ENCODE measurements around the gene DEPDC1.

Gene DEPDC1

DNA sequence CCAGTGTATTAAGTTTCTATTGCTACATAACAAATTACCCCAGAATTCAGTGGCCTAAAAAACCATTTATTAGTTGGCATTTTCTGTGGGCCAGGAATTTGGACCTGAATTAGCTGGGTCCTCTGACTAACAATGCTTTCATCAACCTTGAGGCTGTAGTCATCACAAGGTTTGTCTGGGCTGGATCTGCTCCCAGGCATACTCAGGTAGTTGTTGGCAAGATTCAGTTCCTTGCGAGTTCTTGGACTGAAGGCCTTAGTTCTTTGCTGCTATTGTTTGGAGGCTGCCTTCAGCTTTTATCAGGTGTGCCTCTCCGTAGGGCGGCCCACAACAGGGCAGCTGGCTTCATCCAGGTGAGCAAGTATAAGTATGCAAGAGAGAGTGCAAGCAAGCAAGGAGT lies 31.4 kb upstream of the DEPDC1 start:
- Histone ChIP-seq H3K79me1 (ENCODE audit: low read length) (no peaks in the 10 kb centered on the region), H2BK120ac (ENCODE audit: insufficient read depth, low read length, poor library complexity) (no peak overlapping the region), H3K4me3 (ENCODE audit: low read depth, low read length) (no peak overlapping the region), H4K12ac (ENCODE audit: low read depth, low read length) (no peak overlapping the region), H3K4ac (ENCODE audit: low read depth, low read length) (no peak overlapping the region), H4K8ac (ENCODE audit: low read depth, low read length) (no peak overlapping the region), H3K9me3 (ENCODE audit: insufficient read depth, low read depth, low read length) (no peaks in the 10 kb centered on the region), H2BK12ac (ENCODE audit: low read length) (no peak overlapping the region), H3K9ac (ENCODE audit: low read length) (no peak overlapping the region), H3K36me3 (ENCODE audit: control insufficient read depth in 1 of 2, insufficient read depth in 2 of 2, low read length in 2 of 2) (no peaks in the 10 kb centered on the region), H3K27ac (ENCODE audit: low read depth, low read length) (no peak overlapping the region), H2AFZ (ENCODE audit: insufficient read depth, low read length, poor library complexity) (no peak overlapping the region), H3K14ac (ENCODE audit: low read length) (no peak overlapping the region), H3K27me3 (ENCODE audit: insufficient read depth, low read length) (no peaks in the 10 kb centered on the region), H3K18ac (ENCODE audit: low read length) (no peak overlapping the region), H4K91ac (ENCODE audit: low read depth, low read length) (no peak overlapping the region), H3K23ac (ENCODE audit: low read length) (no peak overlapping the region), H3K4me1 (ENCODE audit: control insufficient read depth in 1 of 2, insufficient read depth in 2 of 2, low read length in 2 of 2) (no peaks in the 10 kb centered on the region), H2BK5ac (ENCODE audit: low read depth, low read length, poor library complexity) (no peak overlapping the region), H2AK5ac (ENCODE audit: low read length) (no peak overlapping the region), H3K4me2 (ENCODE audit: low read length) (no peak overlapping the region), H3K79me2 (ENCODE audit: control insufficient read depth, insufficient read depth, low read length, poor library complexity) (no peaks in the 10 kb centered on the region)
- WGBS (ENCODE audit: extremely low coverage, insufficient coverage, insufficient read length) = no CpG with 5 or more reads among the region's 3 CpGs
- DNase-seq = no peak

DNA sequence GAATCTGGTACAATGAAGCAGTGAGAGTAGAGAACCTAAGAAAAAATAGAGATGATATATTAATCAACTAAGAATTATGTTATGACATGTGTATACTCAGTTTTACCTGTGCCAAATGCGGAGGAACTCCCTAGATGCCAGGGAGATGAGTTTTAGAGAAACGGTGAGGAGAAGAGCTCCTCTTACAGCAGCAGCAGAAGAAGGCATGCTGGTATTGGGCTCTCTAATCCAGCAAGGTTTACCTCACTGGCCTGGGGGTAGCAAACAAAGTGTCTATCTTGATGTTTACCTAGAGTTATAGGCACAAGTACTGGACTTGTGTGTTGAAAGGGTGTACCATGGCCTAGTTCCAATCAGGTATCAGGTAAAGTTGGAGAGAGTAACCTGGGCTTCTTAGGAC lies 28.9 kb upstream of the DEPDC1 start:
- Histone ChIP-seq H3K9ac (ENCODE audit: low read length) (no peak overlapping the region), H3K79me2 (ENCODE audit: control insufficient read depth, insufficient read depth, low read length, poor library complexity) (no peaks in the 10 kb centered on the region), H3K27ac (ENCODE audit: low read depth, low read length) (no peak overlapping the region), H4K8ac (ENCODE audit: low read depth, low read length) (no peak overlapping the region), H3K27me3 (ENCODE audit: insufficient read depth, low read length) (no peaks in the 10 kb centered on the region), H2BK12ac (ENCODE audit: low read length) (no peak overlapping the region), H3K4ac (ENCODE audit: low read depth, low read length) (no peak overlapping the region), H3K4me1 (ENCODE audit: control insufficient read depth in 1 of 2, insufficient read depth in 2 of 2, low read length in 2 of 2) (no peaks in the 10 kb centered on the region), H4K91ac (ENCODE audit: low read depth, low read length) (no peak overlapping the region), H3K79me1 (ENCODE audit: low read length) (no peaks in the 10 kb centered on the region), H3K4me3 (ENCODE audit: low read depth, low read length) (no peak overlapping the region), H2AFZ (ENCODE audit: insufficient read depth, low read length, poor library complexity) (no peak overlapping the region), H2BK120ac (ENCODE audit: insufficient read depth, low read length, poor library complexity) (no peak overlapping the region), H3K9me3 (ENCODE audit: insufficient read depth, low read depth, low read length) (no peaks in the 10 kb centered on the region), H3K4me2 (ENCODE audit: low read length) (no peak overlapping the region), H2BK5ac (ENCODE audit: low read depth, low read length, poor library complexity) (no peak overlapping the region), H4K12ac (ENCODE audit: low read depth, low read length) (no peak overlapping the region), H2AK5ac (ENCODE audit: low read length) (no peak overlapping the region), H3K23ac (ENCODE audit: low read length) (no peak overlapping the region), H3K36me3 (ENCODE audit: control insufficient read depth in 1 of 2, insufficient read depth in 2 of 2, low read length in 2 of 2) (no peaks in the 10 kb centered on the region), H3K18ac (ENCODE audit: low read length) (no peak overlapping the region), H3K14ac (ENCODE audit: low read length) (no peak overlapping the region)
- WGBS (ENCODE audit: extremely low coverage, insufficient coverage, insufficient read length) = no CpG with 5 or more reads among the region's 2 CpGs
- no peak for DNase-seq

DNA sequence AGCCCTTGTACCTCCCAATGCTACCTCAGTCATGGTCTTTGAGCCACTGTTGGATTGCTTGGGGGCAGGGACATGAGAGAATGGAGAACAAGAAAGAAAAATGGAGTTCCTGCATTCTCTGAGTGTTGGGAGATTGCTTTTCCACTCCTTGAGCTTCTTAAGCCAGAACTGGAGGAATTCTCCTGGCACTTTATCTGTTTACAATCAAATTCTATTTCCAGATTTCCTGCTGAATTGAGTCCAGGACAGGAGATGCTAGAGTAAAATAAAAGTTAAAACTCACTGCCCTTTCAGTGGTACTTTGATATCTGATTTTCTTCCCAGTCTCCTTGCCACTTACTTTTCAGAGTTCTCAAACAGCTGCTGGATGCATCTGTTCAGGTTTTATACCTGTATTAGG lies 24.4 kb upstream of the DEPDC1 start:
- H3K9me3 ChIP-seq (ENCODE audit: insufficient read depth, low read depth, low read length) = no peaks in the 10 kb centered on the region
- H4K91ac ChIP-seq (ENCODE audit: low read depth, low read length) = no peak overlapping the region
- no peak overlapping the region for H3K4ac ChIP-seq (ENCODE audit: low read depth, low read length)
- no peak overlapping the region for H3K4me2 ChIP-seq (ENCODE audit: low read length)
- H3K18ac ChIP-seq (ENCODE audit: low read length) = no peak overlapping the region
- H3K27ac ChIP-seq (ENCODE audit: low read depth, low read length) = no peak overlapping the region
- H3K79me1 ChIP-seq (ENCODE audit: low read length) = no peaks in the 10 kb centered on the region
- H4K12ac ChIP-seq (ENCODE audit: low read depth, low read length) = no peak overlapping the region
- no peaks in the 10 kb centered on the region for H3K27me3 ChIP-seq (ENCODE audit: insufficient read depth, low read length)
- no peak overlapping the region for H3K14ac ChIP-seq (ENCODE audit: low read length)
- no peak overlapping the region for H3K23ac ChIP-seq (ENCODE audit: low read length)
- DNase-seq = no peak
- no peaks in the 10 kb centered on the region for H3K4me1 ChIP-seq (ENCODE audit: control insufficient read depth in 1 of 2, insufficient read depth in 2 of 2, low read length in 2 of 2)
- no peak overlapping the region for H2BK12ac ChIP-seq (ENCODE audit: low read length)
- no peak overlapping the region for H3K4me3 ChIP-seq (ENCODE audit: low read depth, low read length)
- no peaks in the 10 kb centered on the region for H3K36me3 ChIP-seq (ENCODE audit: control insufficient read depth in 1 of 2, insufficient read depth in 2 of 2, low read length in 2 of 2)
- H2AK5ac ChIP-seq (ENCODE audit: low read length) = no peak overlapping the region
- no peak overlapping the region for H2AFZ ChIP-seq (ENCODE audit: insufficient read depth, low read length, poor library complexity)
- no peak overlapping the region for H2BK120ac ChIP-seq (ENCODE audit: insufficient read depth, low read length, poor library complexity)
- H3K79me2 ChIP-seq (ENCODE audit: control insufficient read depth, insufficient read depth, low read length, poor library complexity) = no peaks in the 10 kb centered on the region
- no peak overlapping the region for H2BK5ac ChIP-seq (ENCODE audit: low read depth, low read length, poor library complexity)
- H4K8ac ChIP-seq (ENCODE audit: low read depth, low read length) = no peak overlapping the region
- no peak overlapping the region for H3K9ac ChIP-seq (ENCODE audit: low read length)

DNA sequence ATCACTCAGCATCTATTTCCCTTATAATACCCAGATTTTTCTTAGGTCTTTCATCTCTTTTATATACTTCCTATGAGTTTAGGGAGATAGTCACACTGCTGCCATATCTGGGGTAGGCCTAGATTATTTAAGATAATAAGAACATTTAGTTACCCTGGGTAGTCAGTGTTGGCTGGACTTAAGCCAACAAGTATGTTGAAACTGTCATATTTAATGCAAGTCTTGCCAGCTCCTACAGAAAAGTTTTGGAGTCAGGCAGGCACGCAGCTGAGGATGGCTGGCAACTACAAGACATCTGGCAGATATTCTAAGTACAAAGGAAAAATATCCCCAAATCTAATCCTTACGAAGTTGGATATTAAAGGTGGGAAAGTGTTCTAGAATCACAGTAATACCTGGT lies 19.2 kb upstream of the DEPDC1 start:
- Histone ChIP-seq H3K4me2 (ENCODE audit: low read length) (no peak overlapping the region), H3K36me3 (ENCODE audit: control insufficient read depth in 1 of 2, insufficient read depth in 2 of 2, low read length in 2 of 2) (peaks cover 0 to 2% of the 10 kb centered on the region in 2 experiments), H3K4me3 (ENCODE audit: low read depth, low read length) (no peak overlapping the region), H4K91ac (ENCODE audit: low read depth, low read length) (no peak overlapping the region), H4K8ac (ENCODE audit: low read depth, low read length) (no peak overlapping the region), H2BK12ac (ENCODE audit: low read length) (no peak overlapping the region), H2BK120ac (ENCODE audit: insufficient read depth, low read length, poor library complexity) (no peak overlapping the region), H3K79me2 (ENCODE audit: control insufficient read depth, insufficient read depth, low read length, poor library complexity) (no peaks in the 10 kb centered on the region), H3K27ac (ENCODE audit: low read depth, low read length) (no peak overlapping the region), H3K23ac (ENCODE audit: low read length) (no peak overlapping the region), H3K79me1 (ENCODE audit: low read length) (no peaks in the 10 kb centered on the region), H3K14ac (ENCODE audit: low read length) (no peak overlapping the region), H3K4me1 (ENCODE audit: control insufficient read depth in 1 of 2, insufficient read depth in 2 of 2, low read length in 2 of 2) (no peaks in the 10 kb centered on the region), H3K9ac (ENCODE audit: low read length) (no peak overlapping the region), H4K12ac (ENCODE audit: low read depth, low read length) (no peak overlapping the region), H3K27me3 (ENCODE audit: insufficient read depth, low read length) (no peaks in the 10 kb centered on the region), H3K9me3 (ENCODE audit: insufficient read depth, low read depth, low read length) (peaks cover 2% of the 10 kb centered on the region), H2AFZ (ENCODE audit: insufficient read depth, low read length, poor library complexity) (no peak overlapping the region), H3K4ac (ENCODE audit: low read depth, low read length) (no peak overlapping the region), H3K18ac (ENCODE audit: low read length) (no peak overlapping the region), H2BK5ac (ENCODE audit: low read depth, low read length, poor library complexity) (no peak overlapping the region), H2AK5ac (ENCODE audit: low read length) (no peak overlapping the region)
- no peak for DNase-seq
- no CpG with 5 or more reads among the region's 2 CpGs for WGBS (ENCODE audit: extremely low coverage, insufficient coverage, insufficient read length)

DNA sequence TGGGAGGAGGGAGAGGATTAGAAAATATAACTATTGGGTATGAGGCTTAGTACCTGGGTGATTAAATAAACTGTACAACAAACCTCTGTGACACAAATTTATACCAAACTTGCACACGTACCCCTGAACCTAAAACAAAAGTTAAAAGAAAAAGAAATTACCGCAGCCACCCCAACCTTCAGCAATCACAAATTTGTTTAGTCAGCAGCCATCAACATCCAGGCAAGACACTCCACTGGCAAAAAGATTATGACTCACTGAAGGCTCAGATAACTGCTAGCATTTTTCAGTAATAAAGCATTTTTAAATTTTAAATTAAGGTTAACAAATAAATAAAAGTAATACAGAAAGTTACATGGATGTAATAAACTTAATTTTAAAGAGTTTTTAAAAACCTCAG lies 14.4 kb upstream of the DEPDC1 start:
- Histone ChIP-seq H2BK12ac (ENCODE audit: low read length) (no peak overlapping the region), H2BK120ac (ENCODE audit: insufficient read depth, low read length, poor library complexity) (no peak overlapping the region), H3K27me3 (ENCODE audit: insufficient read depth, low read length) (no peaks in the 10 kb centered on the region), H3K27ac (ENCODE audit: low read depth, low read length) (no peak overlapping the region), H3K4me2 (ENCODE audit: low read length) (no peak overlapping the region), H3K4ac (ENCODE audit: low read depth, low read length) (no peak overlapping the region), H3K9ac (ENCODE audit: low read length) (no peak overlapping the region), H4K91ac (ENCODE audit: low read depth, low read length) (no peak overlapping the region), H3K23ac (ENCODE audit: low read length) (no peak overlapping the region), H3K9me3 (ENCODE audit: insufficient read depth, low read depth, low read length) (peaks cover 2% of the 10 kb centered on the region), H3K36me3 (ENCODE audit: control insufficient read depth in 1 of 2, insufficient read depth in 2 of 2, low read length in 2 of 2) (peaks cover 0 to 2% of the 10 kb centered on the region in 2 experiments), H4K12ac (ENCODE audit: low read depth, low read length) (no peak overlapping the region), H3K4me3 (ENCODE audit: low read depth, low read length) (no peak overlapping the region), H4K8ac (ENCODE audit: low read depth, low read length) (no peak overlapping the region), H3K14ac (ENCODE audit: low read length) (no peak overlapping the region), H3K18ac (ENCODE audit: low read length) (no peak overlapping the region), H3K79me2 (ENCODE audit: control insufficient read depth, insufficient read depth, low read length, poor library complexity) (no peaks in the 10 kb centered on the region), H2AFZ (ENCODE audit: insufficient read depth, low read length, poor library complexity) (no peak overlapping the region), H3K4me1 (ENCODE audit: control insufficient read depth in 1 of 2, insufficient read depth in 2 of 2, low read length in 2 of 2) (no peaks in the 10 kb centered on the region), H2BK5ac (ENCODE audit: low read depth, low read length, poor library complexity) (no peak overlapping the region), H3K79me1 (ENCODE audit: low read length) (no peaks in the 10 kb centered on the region), H2AK5ac (ENCODE audit: low read length) (no peak overlapping the region)
- DNase-seq = no peak
- no CpG with 5 or more reads among the region's 2 CpGs for WGBS (ENCODE audit: extremely low coverage, insufficient coverage, insufficient read length)
